HCT116 (cell line): Measurements from ENCODE around the gene CORO2B. TPM values are rescaled to one million over a fixed set of nuclear protein-coding genes. Genes with fewer than 3 reads are reported as not detected.

Source experiments
- ATAC-seq: fragments of 200-7000 bp; cut with Tn5 transposase; 2 replicates; pipeline ENCODE4 v1.9.1; 2020; ENCODE audit warnings: mild to moderate bottlenecking, moderate library complexity
- BruUV-seq: library from RNA; stranded (reverse); fragments of 400-500 nt; replicated peaks from 2 replicates; lab custom pipeline; 2021; lab: Mats Ljungman, UMichigan
- CTCF ChIA-PET: fragments of 300-600 bp; sonication (Branson Sonifier 250); formaldehyde crosslinking; loops from one replicate; lab custom pipeline; 2021; ENCODE audit warnings: antibody characterized with exemption; lab: Charles Lee
- POLR2A ChIA-PET: fragments of 300-600, 350-600 bp; sonication (Branson Sonifier 250); formaldehyde crosslinking; loops from one replicate; lab custom pipeline; 2021; ENCODE audit warnings: antibody characterized with exemption; lab: Charles Lee
- RAD21 ChIA-PET, 2 experiments: fragments of 300-600 bp; sonication (Branson Sonifier 250); formaldehyde crosslinking; loops; one replicate each; lab custom pipeline; 2023; ENCODE audit warnings: low total read pairs in 2 of 2; ENCODE audit not compliant: uncharacterized antibody in 2 of 2, unreplicated experiment in 2 of 2, low non-redundant PET in 1 of 2; lab: Charles Lee
- DNase-seq: peaks from one replicate; pipeline ENCODE4 v3.0.0-alpha.2; 2010; ENCODE audit warnings: low read depth, low spot score
- H2AFZ ChIP-seq: fragments of 200-600 bp; shearing (Covaris generic), sonication (generic); 2 replicates; pipeline ENCODE4 v1.6.1; 2017; ENCODE audit warnings: low read depth, mixed run types, mixed read lengths, antibody characterized with exemption, low read length; ENCODE audit not compliant: poor library complexity, severe bottlenecking
- H3K27ac ChIP-seq: 2 replicates; pipeline ENCODE4 v1.5.1; 2012; ENCODE audit warnings: low read depth, low read length
- H3K27me3 ChIP-seq: fragments of 200-600 bp; sonication (generic); 2 replicates; pipeline ENCODE4 v1.6.1; 2016; ENCODE audit warnings: mixed run types, low read length, mixed read lengths; ENCODE audit not compliant: insufficient read depth
- H3K36me3 ChIP-seq, 2 experiments: fragments of 200-500 bp in 1 of 2; fragments of 200-600 bp in 1 of 2; sonication (Bioruptor generic) in 1 of 2; sonication (generic) in 1 of 2; 2 replicates each; pipeline versions ENCODE4 v1.5.1 to v1.6.1; 2014 to 2016; ENCODE audit warnings: low read length in 2 of 2, inconsistent platforms in 1 of 2, mixed read lengths in 1 of 2, mixed run types in 1 of 2; ENCODE audit not compliant: insufficient read depth in 2 of 2, control insufficient read depth in 1 of 2
- H3K4me1 ChIP-seq, 2 experiments: fragments of 200-600 bp in 1 of 2; sonication (generic) in 1 of 2; 2 replicates each; pipeline versions ENCODE4 v1.5.1 to v1.6.1; 2012 to 2017; ENCODE audit warnings: low read length in 2 of 2, inconsistent platforms in 1 of 2, mild to moderate bottlenecking in 1 of 2, mixed read lengths in 1 of 2, mixed run types in 1 of 2, moderate library complexity in 1 of 2; ENCODE audit not compliant: insufficient read depth in 2 of 2, control insufficient read depth in 1 of 2
- H3K4me2 ChIP-seq: fragments of 200-600 bp; sonication (generic); 2 replicates; pipeline ENCODE4 v1.6.1; 2017; ENCODE audit warnings: mixed run types, low read length, mixed read lengths
- H3K4me3 ChIP-seq, 2 experiments: fragments of 200-600 bp in 1 of 2; sonication (generic) in 1 of 2; replicated peaks in 1 of 2; 2 replicates each; pipeline ENCODE4 v1.5.1; 2011 to 2016; ENCODE audit warnings: low read length in 2 of 2, control low read depth in 1 of 2, low read depth in 1 of 2, mild to moderate bottlenecking in 1 of 2, mixed read lengths in 1 of 2, mixed run types in 1 of 2
- H3K79me2 ChIP-seq: fragments of 200-600 bp; sonication (generic); 2 replicates; pipeline ENCODE4 v1.6.1; 2017; ENCODE audit warnings: mild to moderate bottlenecking, mixed run types, low read length, moderate library complexity, mixed read lengths; ENCODE audit not compliant: insufficient read depth
- H3K9ac ChIP-seq: fragments of 200-600 bp; sonication (generic); 2 replicates; pipeline ENCODE4 v1.6.1; 2016; ENCODE audit warnings: low read length, mixed read lengths
- H3K9me2 ChIP-seq: fragments of 200-600 bp; sonication (generic), shearing (Covaris generic); 2 replicates; pipeline ENCODE4 v1.6.1; 2017; ENCODE audit warnings: mixed run types, mild to moderate bottlenecking, moderate library complexity; ENCODE audit not compliant: insufficient read depth
- H3K9me3 ChIP-seq, 2 experiments: fragments of 200-500 bp in 1 of 2; fragments of 200-600 bp in 1 of 2; sonication (Bioruptor generic) in 1 of 2; sonication (generic) in 1 of 2; 2 replicates each; pipeline ENCODE4 v1.6.1; 2014 to 2017; ENCODE audit warnings: low read length in 2 of 2, mixed read lengths in 2 of 2, inconsistent platforms in 1 of 2, low read depth in 1 of 2, mild to moderate bottlenecking in 1 of 2, mixed run types in 1 of 2, moderate library complexity in 1 of 2; ENCODE audit not compliant: control insufficient read depth in 1 of 2, insufficient read depth in 1 of 2
- H4K20me1 ChIP-seq: fragments of 200-600 bp; sonication (generic), shearing (Covaris generic); 2 replicates; pipeline ENCODE4 v1.6.1; 2017; ENCODE audit warnings: mixed run types, mild to moderate bottlenecking, moderate library complexity; ENCODE audit not compliant: insufficient read depth
- ATF3 ChIP-seq: IDR thresholded peaks from 2 replicates; pipeline ENCODE4 v1.6.1; 2012
- FOSL1 ChIP-seq: IDR thresholded peaks from 2 replicates; pipeline ENCODE4 v1.6.1; 2012; ENCODE audit warnings: low read depth
- JUND ChIP-seq: IDR thresholded peaks from 2 replicates; pipeline ENCODE4 v1.6.1; 2012
- POLR2A ChIP-seq: IDR thresholded peaks from 2 replicates; pipeline ENCODE4 v1.7.0; 2011; ENCODE audit warnings: borderline replicate concordance; ENCODE audit not compliant: insufficient read depth, insufficient read length; ENCODE audit errors: extremely low read depth
- POLR2AphosphoS5 ChIP-seq: IDR thresholded peaks from 2 replicates; pipeline ENCODE4 v1.6.1; 2011; ENCODE audit warnings: mild to moderate bottlenecking, low read depth, low read length, moderate library complexity
- RAD21 ChIP-seq: IDR thresholded peaks from 2 replicates; pipeline ENCODE4 v1.6.1; 2012; ENCODE audit warnings: low read depth, mild to moderate bottlenecking
- SRF ChIP-seq: IDR thresholded peaks from 2 replicates; pipeline ENCODE4 v1.6.1; 2012; ENCODE audit warnings: low read depth
- ZFX ChIP-seq: fragments of 450-650 bp; IDR thresholded peaks from 2 replicates; pipeline ENCODE4 v1.6.1; 2017
- intact Hi-C: fragments of 100-400 bp; cut with micrococcal nuclease; formaldehyde crosslinking; loops from 2 replicates; pipeline ENCODE4 v1.10.0; 2022
- total RNA-seq: library from RNA; stranded (reverse); gene quantifications from one replicate; pipeline ENCODE4 v1.2.1, GENCODE V29; 2021; ENCODE audit not compliant: unreplicated experiment
- TF ChIP-seq, protein P1 (sequence below), 3 experiments: fragments of 200-600 bp in 1 of 3; sonication (generic) in 1 of 3; IDR thresholded peaks in 2 of 3; conservative IDR thresholded peaks in 1 of 3; 2 replicates each; pipeline ENCODE4 v1.5.1; 2012 to 2017; ENCODE audit warnings: low read depth in 2 of 3, low read length in 2 of 3, antibody characterized with exemption in 1 of 3, borderline replicate concordance in 1 of 3, control low read depth in 1 of 3, mild to moderate bottlenecking in 1 of 3, mixed read lengths in 1 of 3, mixed run types in 1 of 3, moderate library complexity in 1 of 3; ENCODE audit not compliant: insufficient read depth in 1 of 3

The CORO2B gene
- total RNA-seq, 1 experiment from 2014 or later = 2.8 TPM

- Histone ChIP-seq H3K9ac (no peak overlapping the region), H3K9me2 (no peaks in the 10 kb centered on the region), H3K4me2 (no peak overlapping the region), H3K27ac (no peak overlapping the region), H3K79me2 (no peaks in the 10 kb centered on the region), H3K4me3 (no peak overlapping the region), H4K20me1 (no peaks in the 10 kb centered on the region), H3K9me3 (no peaks in the 10 kb centered on the region), H3K4me1 (no peaks in the 10 kb centered on the region), H2AFZ (no peak overlapping the region), H3K27me3 (0 out of 2 replicates have a peak, but pooled peaks cover 3% of the 10 kb centered on the region), H3K36me3 (no peaks in the 10 kb centered on the region)
- POLR2A ChIA-PET = no interaction called here
- CTCF ChIA-PET = no interaction called here
- TF ChIP-seq ATF3 = no peak
- TF ChIP-seq FOSL1 = no peak
- no peak for TF ChIP-seq SRF
- no peak for TF ChIP-seq RAD21
- no peak for TF ChIP-seq ZFX
- DNase-seq (no peak), ATAC-seq (no peak)
- intact Hi-C loops = no loop called here
- RAD21 ChIA-PET = no interaction called here
- BruUV-seq = no TSS peak
Measured at GRCh38 chr15:68704496-68705021, 125.8 kb downstream of the CORO2B start.

GRCh38 chr15:68706256-68706655, 127.5 kb downstream of the CORO2B start:
- POLR2A ChIA-PET = no interaction called here

More at GRCh38 chr15:68706256-68706655, 127.5 kb downstream of the CORO2B start:
- H2AFZ ChIP-seq = no peak overlapping the region
- RAD21 ChIA-PET = no interaction called here
- no peaks in the 10 kb centered on the region for H3K36me3 ChIP-seq
- TF ChIP-seq SRF = no peak
- TF ChIP-seq JUND = no peak
- TF ChIP-seq, protein P1, sequence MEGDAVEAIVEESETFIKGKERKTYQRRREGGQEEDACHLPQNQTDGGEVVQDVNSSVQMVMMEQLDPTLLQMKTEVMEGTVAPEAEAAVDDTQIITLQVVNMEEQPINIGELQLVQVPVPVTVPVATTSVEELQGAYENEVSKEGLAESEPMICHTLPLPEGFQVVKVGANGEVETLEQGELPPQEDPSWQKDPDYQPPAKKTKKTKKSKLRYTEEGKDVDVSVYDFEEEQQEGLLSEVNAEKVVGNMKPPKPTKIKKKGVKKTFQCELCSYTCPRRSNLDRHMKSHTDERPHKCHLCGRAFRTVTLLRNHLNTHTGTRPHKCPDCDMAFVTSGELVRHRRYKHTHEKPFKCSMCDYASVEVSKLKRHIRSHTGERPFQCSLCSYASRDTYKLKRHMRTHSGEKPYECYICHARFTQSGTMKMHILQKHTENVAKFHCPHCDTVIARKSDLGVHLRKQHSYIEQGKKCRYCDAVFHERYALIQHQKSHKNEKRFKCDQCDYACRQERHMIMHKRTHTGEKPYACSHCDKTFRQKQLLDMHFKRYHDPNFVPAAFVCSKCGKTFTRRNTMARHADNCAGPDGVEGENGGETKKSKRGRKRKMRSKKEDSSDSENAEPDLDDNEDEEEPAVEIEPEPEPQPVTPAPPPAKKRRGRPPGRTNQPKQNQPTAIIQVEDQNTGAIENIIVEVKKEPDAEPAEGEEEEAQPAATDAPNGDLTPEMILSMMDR (IDR thresholded peaks at IDR 0.05 in 2 of 3, conservative IDR thresholded peaks at IDR 0.05 in 1 of 3; ENCODE audit: borderline replicate concordance in 1 of 3, insufficient read depth in 1 of 3, low read depth in 2 of 3, low read length in 2 of 3) = no peak
- TF ChIP-seq POLR2A = no peak
- no peak for TF ChIP-seq POLR2AphosphoS5
- TF ChIP-seq ATF3 = no peak
- TF ChIP-seq, all 23 proteins: peak for 0
- no peaks in the 10 kb centered on the region for H4K20me1 ChIP-seq
- intact Hi-C loops = no loop called here
- no peaks in the 10 kb centered on the region for H3K9me3 ChIP-seq
- H3K79me2 ChIP-seq = no peaks in the 10 kb centered on the region
- H3K4me3 ChIP-seq = no peak overlapping the region
- 0 out of 2 replicates have a peak, but pooled peaks cover 3% of the 10 kb centered on the region for H3K27me3 ChIP-seq
- BruUV-seq = no TSS peak
- no peaks in the 10 kb centered on the region for H3K9me2 ChIP-seq
- CTCF ChIA-PET = interaction anchor here (1.4 kb wide), 1 partner anchor 170 kb away, joined by 5 read pairs; no protein-coding TSS in a partner anchor
- DNase-seq (no peak), ATAC-seq (no peak)
- H3K9ac ChIP-seq = no peak overlapping the region
- H3K4me1 ChIP-seq = no peaks in the 10 kb centered on the region
- no peak overlapping the region for H3K4me2 ChIP-seq
- H3K27ac ChIP-seq = no peak overlapping the region
